NCI-H2107 treated with DMSO at 0.1 percent for 48 hours (cell line): ENCODE data around the gene SGCD.

Experiments
- DNase-seq: peaks from one replicate; lab custom pipeline; 2025; ENCODE audit not compliant: unreplicated experiment; lab: John Stamatoyannopoulos, UW

Gene SGCD

DNA sequence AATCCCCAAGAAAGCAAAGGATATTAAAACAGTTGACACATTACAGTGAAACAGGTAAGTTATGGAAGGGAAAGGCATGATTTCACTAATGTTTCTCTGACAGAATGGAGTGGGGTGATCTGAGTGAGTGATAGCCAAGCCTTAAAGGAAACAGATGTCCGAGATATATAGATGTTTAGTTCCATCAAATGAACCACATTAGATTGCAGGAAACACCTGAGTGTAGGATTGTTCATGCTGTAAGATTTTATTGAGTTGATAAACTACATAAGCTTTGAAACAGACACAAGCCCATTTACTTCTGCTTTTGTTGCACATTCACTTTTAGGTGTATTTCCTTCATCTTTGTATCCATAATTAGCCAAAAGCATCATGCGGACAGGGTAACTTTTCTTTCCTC, 356.0 kb downstream of the SGCD start:
- DNase-seq = no peak

GRCh38 chr5:156683509-156683908, 356.5 kb downstream of the SGCD start:
- no peak for DNase-seq

GRCh38 chr5:156684216-156684615, 357.3 kb downstream of the SGCD start:
- no peak for DNase-seq

GRCh38 chr5:156685481-156685880, 358.5 kb downstream of the SGCD start:
- no peak for DNase-seq

- no peak for DNase-seq
Observed at GRCh38 chr5:156686380-156686779, 359.4 kb downstream of the SGCD start.

DNA sequence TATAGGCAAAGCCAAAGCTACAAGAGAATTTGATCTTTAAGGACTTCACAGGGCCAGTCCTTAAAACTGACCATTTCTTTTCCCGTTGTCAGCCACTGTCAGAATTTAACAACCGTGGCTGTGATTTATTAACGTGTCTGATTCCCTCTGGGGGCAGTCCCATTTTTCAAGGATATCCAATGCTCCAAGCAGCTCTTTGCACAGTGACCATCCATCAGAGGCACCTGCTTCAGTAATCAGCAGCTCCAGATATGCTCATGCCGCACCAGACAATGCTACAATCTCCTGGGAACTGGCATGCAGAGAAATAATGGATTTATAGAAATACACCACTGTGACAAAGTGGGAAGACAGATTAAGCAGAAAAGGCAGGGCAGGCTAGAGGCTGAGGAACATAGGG, 359.8 kb downstream of the SGCD start:
- no peak for DNase-seq

DNA sequence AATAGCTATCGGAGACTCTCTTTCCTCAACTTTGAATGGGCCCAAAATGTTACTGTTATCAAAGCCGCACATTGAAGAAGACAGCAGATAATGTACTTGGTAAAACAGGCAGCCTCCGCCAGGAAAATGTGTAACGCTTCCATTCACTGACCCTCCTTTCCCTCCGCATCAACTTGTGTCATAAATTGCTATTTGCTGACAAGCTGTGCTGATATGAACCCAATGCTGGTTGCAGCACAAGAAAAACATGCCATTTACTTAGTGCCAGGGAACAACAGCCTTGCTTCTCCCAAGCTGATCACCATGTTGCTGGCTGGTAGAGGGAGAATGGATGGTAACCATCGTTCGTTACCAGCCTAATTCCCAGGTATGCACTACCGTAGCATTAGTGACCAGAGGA, 360.6 kb downstream of the SGCD start:
- DNase-seq = no peak

DNA sequence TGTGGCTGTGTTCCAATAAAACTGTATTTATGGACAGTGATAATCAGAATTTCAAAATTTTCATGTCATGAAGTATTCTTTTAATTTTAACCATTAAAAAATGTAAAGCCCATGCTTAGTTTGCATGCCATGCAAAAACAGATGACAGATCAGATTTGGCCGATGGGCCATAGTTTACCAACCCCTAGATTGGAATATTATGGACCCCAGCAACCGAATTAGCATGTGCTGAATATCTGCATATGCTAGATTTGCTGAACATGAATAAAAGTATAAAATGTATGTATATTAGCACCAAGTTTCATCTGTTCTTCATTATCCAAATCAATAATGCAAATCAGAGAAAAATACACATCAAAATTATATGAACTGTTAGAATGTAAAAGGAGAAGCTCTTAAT, 364.6 kb downstream of the SGCD start:
- no peak for DNase-seq

- no peak for DNase-seq
Observed at GRCh38 chr5:156693113-156693512, 366.1 kb downstream of the SGCD start.

DNA sequence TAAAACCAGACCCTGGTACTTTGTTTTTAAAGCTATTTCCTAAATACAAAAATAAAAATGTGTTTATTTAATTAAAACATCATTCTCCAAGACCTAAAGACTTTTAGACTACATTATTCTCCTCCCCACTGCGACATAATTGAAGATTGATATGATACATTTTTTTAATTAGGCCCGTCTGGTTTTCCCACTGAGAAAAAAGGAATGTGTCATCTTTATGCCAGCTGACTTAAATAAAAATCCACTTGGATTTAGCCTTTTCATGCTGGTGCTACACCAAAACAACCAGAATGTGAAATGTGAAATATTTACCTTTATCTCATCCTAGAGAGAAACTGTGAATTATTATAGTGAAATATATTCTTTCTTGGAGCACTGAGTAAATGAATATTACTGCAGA, 367.6 kb downstream of the SGCD start:
- no peak for DNase-seq

- DNase-seq = no peak
Observed at GRCh38 chr5:156695774-156696173, 368.8 kb downstream of the SGCD start.

GRCh38 chr5:156698323-156698722, 371.4 kb downstream of the SGCD start:
- DNase-seq = no peak

DNA sequence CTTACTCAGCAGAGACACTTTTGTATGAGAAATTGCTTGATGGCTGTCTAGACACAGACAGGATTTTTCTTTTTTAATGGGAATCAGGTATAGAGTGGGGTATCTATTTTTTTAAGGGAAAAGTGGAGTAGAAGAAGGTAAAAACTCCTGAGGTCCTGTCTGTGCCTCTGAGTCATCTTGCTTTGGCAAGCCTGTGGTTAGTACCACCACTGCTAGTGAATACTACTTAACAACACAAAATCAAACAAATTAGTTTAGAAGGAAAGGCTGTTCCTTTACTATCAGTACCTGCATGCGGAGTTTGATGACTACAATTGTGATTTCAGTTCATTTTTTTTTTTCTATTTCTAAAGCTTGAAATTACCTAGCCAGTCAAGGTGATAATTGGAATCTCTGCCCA, 372.2 kb downstream of the SGCD start:
- DNase-seq = no peak

GRCh38 chr5:156704139-156704538, 377.2 kb downstream of the SGCD start:
- DNase-seq = no peak

- DNase-seq = no peak
Observed at GRCh38 chr5:156706631-156707030, 379.7 kb downstream of the SGCD start.

- DNase-seq = no peak
Observed at GRCh38 chr5:156707750-156708149, 380.8 kb downstream of the SGCD start.

DNA sequence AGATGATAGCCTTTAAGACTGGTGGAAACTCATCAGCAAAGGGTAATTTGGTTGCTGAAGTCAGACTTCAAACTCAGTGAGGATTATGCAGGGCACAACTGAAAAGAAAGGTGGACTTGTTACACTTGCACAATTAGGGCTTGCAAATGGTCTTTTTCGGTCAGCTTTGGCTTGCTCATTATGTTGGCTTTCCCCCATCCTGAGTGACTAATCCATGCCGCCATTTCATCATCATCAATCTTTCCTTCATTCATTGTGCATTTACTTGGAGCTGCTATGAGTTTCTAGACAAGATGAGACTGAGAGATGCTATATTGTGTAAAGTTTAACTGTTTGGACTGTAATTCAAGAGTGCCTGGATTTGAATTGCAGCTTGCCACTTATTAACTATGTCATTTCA, 388.3 kb downstream of the SGCD start:
- DNase-seq = no peak

DNA sequence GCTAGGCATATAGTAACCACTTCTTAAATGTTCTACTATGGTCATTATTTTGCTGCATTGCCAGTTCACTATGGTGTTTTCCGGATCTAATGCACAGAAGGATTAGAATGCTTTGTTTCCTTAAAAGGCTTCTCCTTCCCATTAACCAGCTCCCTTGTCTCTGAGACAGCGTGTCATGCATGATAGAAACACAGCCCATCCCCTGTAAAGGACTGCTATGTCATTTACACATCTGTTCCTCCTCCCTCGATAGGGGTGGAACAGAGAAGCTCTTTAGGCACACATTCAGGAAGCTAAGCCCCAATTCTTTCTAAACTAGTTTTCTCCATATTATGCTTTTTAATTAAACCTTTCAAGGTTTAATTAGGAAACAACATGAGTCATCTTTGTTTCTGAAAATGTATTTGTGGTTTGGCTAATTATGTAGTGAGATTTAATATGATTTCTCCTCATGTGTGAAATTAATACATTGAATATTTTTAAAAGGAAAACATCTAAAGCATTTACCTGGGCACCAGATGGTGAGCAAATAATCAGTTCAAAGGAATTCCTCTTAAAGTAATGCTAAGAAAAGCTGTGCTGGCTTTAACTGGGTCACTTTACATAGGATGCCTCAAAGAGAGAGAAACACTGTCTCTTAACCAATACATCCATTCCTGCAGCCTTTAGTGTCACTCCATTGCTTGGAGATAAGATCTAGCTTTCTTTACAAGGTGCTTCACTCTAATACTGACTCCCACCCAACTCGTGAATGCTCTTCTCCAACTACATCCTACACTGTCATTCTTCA, 389.8 kb downstream of the SGCD start:
- no peak for DNase-seq

- DNase-seq = no peak
Observed at GRCh38 chr5:156718985-156719384, 392.0 kb downstream of the SGCD start.

DNA sequence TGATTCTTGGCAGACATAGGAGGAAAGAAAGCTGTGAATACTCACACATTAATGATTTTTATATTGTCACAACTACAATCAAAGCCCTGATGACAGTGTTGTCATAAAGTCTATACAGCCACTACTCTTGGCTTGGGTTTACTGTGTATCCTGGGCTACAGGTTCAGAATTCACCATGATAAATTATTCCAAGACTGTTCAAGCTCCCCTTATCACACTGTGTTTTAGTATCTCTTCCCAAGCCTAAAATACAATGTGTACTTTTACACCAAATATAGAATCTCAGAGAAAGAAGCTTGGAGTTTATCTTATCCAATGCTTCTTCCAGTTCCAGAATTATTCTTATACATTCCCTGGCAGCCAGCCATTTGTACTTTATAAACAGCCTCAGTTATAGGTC, 395.4 kb downstream of the SGCD start:
- DNase-seq = no peak

DNA sequence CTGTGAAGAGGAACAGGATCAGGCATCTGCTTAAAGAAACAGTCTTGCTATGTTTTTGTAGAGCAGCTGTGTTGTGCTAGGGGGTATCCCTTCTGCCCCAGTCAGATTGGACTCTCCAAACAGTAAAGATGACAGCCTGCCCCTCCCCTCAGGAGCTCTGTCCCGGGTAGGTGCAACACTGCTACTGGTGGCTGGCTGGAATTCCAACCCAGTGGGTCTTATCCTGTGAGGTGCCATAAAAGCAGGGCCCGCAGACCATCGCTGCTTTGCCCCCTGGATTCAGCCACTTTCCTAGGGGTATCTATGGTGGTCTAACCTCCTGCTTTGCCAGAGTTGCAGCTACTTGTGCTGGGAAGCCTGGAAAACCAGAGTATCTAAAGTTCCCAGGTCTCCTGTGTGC, 408.5 kb downstream of the SGCD start:
- no peak for DNase-seq

GRCh38 chr5:156741516-156741915, 414.6 kb downstream of the SGCD start:
- DNase-seq = no peak

DNA sequence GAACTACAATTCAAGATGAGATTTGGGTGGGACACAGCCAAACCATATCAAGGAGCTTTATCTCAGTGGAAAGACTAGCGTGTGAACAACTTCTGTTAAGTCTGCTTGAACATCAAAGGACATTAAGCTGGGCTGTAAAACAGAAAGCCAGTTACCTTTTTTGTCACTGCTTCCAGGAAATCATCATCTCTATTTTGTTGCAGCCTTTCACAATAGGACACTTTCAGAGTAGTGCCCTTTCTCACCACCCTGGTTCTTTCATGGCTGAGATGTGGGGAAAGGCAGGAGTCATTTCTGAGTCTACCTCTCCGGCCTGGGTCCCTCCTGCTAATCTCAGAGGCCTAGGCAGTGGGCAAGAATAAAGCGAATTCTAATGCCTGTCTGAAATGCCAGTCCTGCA, 426.9 kb downstream of the SGCD start:
- DNase-seq = no peak
